Measurements from ENCODE around the gene ALPL. TPM values are rescaled to one million over a fixed set of nuclear protein-coding genes. Genes with fewer than 3 reads are reported as not detected.
A peak's percentile ranks its signal among the peaks of the same experiment; 100 is the strongest.

The ALPL gene
- total and polyA plus RNA-seq, 9 of the 15 experiments (the other 6 are each of a cell fraction or from before 2014, with no cell fraction given): 0.04 to 0.38 (median 0.18) TPM; not detected in 4

GRCh38 chr1:21508580-21509350 lies 458 bp upstream of the ALPL start (continued):
- TF ChIP-seq HINFP (tag; conservative IDR thresholded peaks at IDR 0.05; ENCODE audit: low read depth) (no peak), BDP1 (IDR thresholded peaks at IDR 0.05; ENCODE audit: insufficient read depth, insufficient read length) (no peak), NCOA2 (IDR thresholded peaks at IDR 0.05; ENCODE audit: partially characterized antibody in 2 of 2) (no peak), ZBTB9 (CRISPR knock-in tag; IDR thresholded peaks at IDR 0.05) (no peak), CBFA2T3 (IDR thresholded peaks at IDR 0.05) (no peak), KDM1A (IDR thresholded peaks at IDR 0.05) (no peak), POLR2G (IDR thresholded peaks at IDR 0.05; ENCODE audit: low read depth, low read length) (no peak), TCF7 (IDR thresholded peaks at IDR 0.05; ENCODE audit: borderline replicate concordance) (no peak), RFX1 (IDR thresholded peaks at IDR 0.05) (no peak), GTF2A2 (tag; IDR thresholded peaks at IDR 0.05) (no peak), NKRF (IDR thresholded peaks at IDR 0.05; ENCODE audit: borderline replicate concordance) (no peak), E2F4 (CRISPR knock-in tag; IDR thresholded peaks at IDR 0.05; ENCODE audit: low read depth) (no peak), DPF2 (IDR thresholded peaks at IDR 0.05) (peak; percentile 24; the same call in 1 of the 2 replicates), PURB (CRISPR knock-in tag; IDR thresholded peaks at IDR 0.05; ENCODE audit: low read depth) (no peak), ZNF324 (CRISPR knock-in tag; IDR thresholded peaks at IDR 0.05) (no peak), ZSCAN29 (IDR thresholded peaks at IDR 0.05) (no peak), YY1 (IDR thresholded peaks at IDR 0.05; ENCODE audit: borderline replicate concordance in 1 of 3, control insufficient read depth in 1 of 3, extremely low read depth in 1 of 3, insufficient read depth in 3 of 3, insufficient read length in 1 of 3, insufficient replicate concordance in 2 of 3, low read depth in 1 of 3, low read length in 2 of 3) (peak in 1 of 3 experiments; percentile 33), NR2C1 (IDR thresholded peaks at IDR 0.05) (no peak), NR2C1 (tag; IDR thresholded peaks at IDR 0.05) (no peak), RBM25 (IDR thresholded peaks at IDR 0.05; ENCODE audit: low read depth, low read length, severe bottlenecking) (no peak), ZSCAN32 (CRISPR knock-in tag; IDR thresholded peaks at IDR 0.05) (no peak), ZNF274 (IDR thresholded peaks at IDR 0.05; ENCODE audit: borderline replicate concordance, low read depth, low read length) (no peak), FIP1L1 (IDR thresholded peaks at IDR 0.05; ENCODE audit: low read depth, low read length, poor library complexity, severe bottlenecking) (no peak), HLTF (IDR thresholded peaks at IDR 0.05) (no peak)
